Liver (tissue), 9 donors: Measurements from ENCODE around the gene DUSP1. TPM values are rescaled to one million over a fixed set of nuclear protein-coding genes. Genes with fewer than 3 reads are reported as not detected.

Experiments used
- DNase-seq: peaks from one replicate; pipeline ENCODE4 v3.0.0-alpha.2; 2017; ENCODE audit warnings: low spot score
- H3K27ac ChIP-seq, 2 donors: one replicate each; pipeline ENCODE4 v1.7.0; 2013; ENCODE audit warnings: inconsistent platforms in 2 of 2, low read length in 2 of 2, control low read depth in 1 of 2, low read depth in 1 of 2, mild to moderate bottlenecking in 1 of 2
- H3K27me3 ChIP-seq, 4 donors: one replicate each; pipeline versions ENCODE4 v1.6.1 to v1.7.0; 2013; ENCODE audit warnings: low read length in 3 of 4, inconsistent platforms in 1 of 4, mild to moderate bottlenecking in 1 of 4, moderate library complexity in 1 of 4; ENCODE audit not compliant: control insufficient read depth in 4 of 4, insufficient read depth in 4 of 4
- H3K36me3 ChIP-seq, 4 donors: one replicate each; pipeline versions ENCODE4 v1.6.1 to v1.7.0; 2013; ENCODE audit warnings: low read length in 3 of 4, mild to moderate bottlenecking in 3 of 4, low read depth in 1 of 4, moderate library complexity in 1 of 4; ENCODE audit not compliant: control insufficient read depth in 4 of 4, insufficient read depth in 3 of 4
- H3K4me1 ChIP-seq, 4 donors: one replicate each; pipeline versions ENCODE4 v1.6.1 to v1.7.0; 2013; ENCODE audit warnings: low read length in 3 of 4, mild to moderate bottlenecking in 3 of 4, moderate library complexity in 1 of 4; ENCODE audit not compliant: control insufficient read depth in 4 of 4, insufficient read depth in 4 of 4
- H3K4me3 ChIP-seq, 3 donors: one replicate each; pipeline versions ENCODE4 v1.6.1 to v1.7.0; 2013; ENCODE audit warnings: low read length in 3 of 3, control low read depth in 1 of 3, low read depth in 1 of 3, mild to moderate bottlenecking in 1 of 3
- H3K9ac ChIP-seq, 2 donors: one replicate each; pipeline ENCODE4 v1.7.0; 2013; ENCODE audit warnings: low read length in 2 of 2, mild to moderate bottlenecking in 2 of 2, moderate library complexity in 2 of 2, control low read depth in 1 of 2, low read depth in 1 of 2
- H3K9me3 ChIP-seq, 4 donors: one replicate each; pipeline versions ENCODE4 v1.6.1 to v1.7.0; 2013; ENCODE audit warnings: low read length in 3 of 4; ENCODE audit not compliant: control insufficient read depth in 4 of 4
- ATF3 ChIP-seq: IDR thresholded peaks from 2 replicates; pipeline ENCODE4 v1.6.1; 2016; ENCODE audit warnings: antibody characterized with exemption
- CTCF ChIP-seq: fragments of 150-350 bp; IDR thresholded peaks from 2 replicates; pipeline ENCODE4 v1.5.1; 2017; ENCODE audit warnings: improper control_type of control experiment, low read depth, low read length; ENCODE audit not compliant: missing input control
- EGR1 ChIP-seq, 2 donors: IDR thresholded peaks; 2 replicates each; pipeline ENCODE4 v1.6.1; 2016 to 2018; ENCODE audit warnings: antibody characterized with exemption in 2 of 2, low read depth in 2 of 2
- FOXA1 ChIP-seq: IDR thresholded peaks from 2 replicates; pipeline ENCODE4 v1.6.1; 2016; ENCODE audit warnings: antibody characterized with exemption
- FOXA2 ChIP-seq: IDR thresholded peaks from 2 replicates; pipeline ENCODE4 v1.6.1; 2016; ENCODE audit warnings: antibody characterized with exemption
- GABPA ChIP-seq, 2 donors: IDR thresholded peaks in 1 of 2; conservative IDR thresholded peaks in 1 of 2; 2 replicates each; pipeline ENCODE4 v1.6.1; 2016; ENCODE audit warnings: antibody characterized with exemption in 2 of 2, mild to moderate bottlenecking in 1 of 2, moderate library complexity in 1 of 2
- HNF4A ChIP-seq, 2 donors: conservative IDR thresholded peaks; 2 replicates each; pipeline ENCODE4 v1.6.1; 2016; ENCODE audit warnings: antibody characterized with exemption in 2 of 2, mild to moderate bottlenecking in 2 of 2
- HNF4G ChIP-seq: IDR thresholded peaks from 2 replicates; pipeline ENCODE4 v1.6.1; 2016; ENCODE audit warnings: antibody characterized with exemption
- JUND ChIP-seq, 2 donors: IDR thresholded peaks; 2 replicates each; pipeline ENCODE4 v1.6.1; 2016; ENCODE audit warnings: antibody characterized with exemption in 2 of 2
- MAX ChIP-seq: IDR thresholded peaks from 2 replicates; pipeline ENCODE4 v1.6.1; 2016; ENCODE audit warnings: antibody characterized with exemption
- NR2F2 ChIP-seq: IDR thresholded peaks from 2 replicates; pipeline ENCODE4 v1.6.1; 2016; ENCODE audit warnings: antibody characterized with exemption
- RAD21 ChIP-seq, 2 donors: IDR thresholded peaks; 2 replicates each; pipeline ENCODE4 v1.6.1; 2016; ENCODE audit warnings: antibody characterized with exemption in 2 of 2, mild to moderate bottlenecking in 2 of 2
- REST ChIP-seq: IDR thresholded peaks from 2 replicates; pipeline ENCODE4 v1.6.1; 2016; ENCODE audit warnings: antibody characterized with exemption, mild to moderate bottlenecking
- RXRA ChIP-seq, 2 donors: IDR thresholded peaks; 2 replicates each; pipeline ENCODE4 v1.6.1; 2017 to 2018; ENCODE audit warnings: antibody characterized with exemption in 2 of 2, mild to moderate bottlenecking in 1 of 2
- SP1 ChIP-seq: IDR thresholded peaks from 2 replicates; pipeline ENCODE4 v1.6.1; 2018; ENCODE audit warnings: antibody characterized with exemption, mild to moderate bottlenecking
- YY1 ChIP-seq: IDR thresholded peaks from 2 replicates; pipeline ENCODE4 v1.6.1; 2016; ENCODE audit warnings: antibody characterized with exemption, mild to moderate bottlenecking
- WGBS: extraction: QIAGEN DNeasy Blood & Tissue Kit; methylation state at CpG from one replicate; pipeline ENCODE4 v1.1.7; 2013; 5-methylcytosine and 5-hydroxymethylcytosine counted together
- polyA plus RNA-seq, 2 donors: library from polyadenylated mRNA; stranded (reverse) in 1 of 2; unstranded in 1 of 2; fragments of 200-250 nt in 1 of 2; fragments of >200 nt in 1 of 2; fragmentation: Nextera tagmentation in 1 of 2; extraction: Ambion mirVana in 1 of 2; gene quantifications; one replicate each; pipeline versions ENCODE4 v1.2.1 to v1.2.3, GENCODE V29; 2013 to 2015
- total RNA-seq, 2 donors: library from RNA; depleted of rRNA; stranded (reverse); fragments of >200 nt; gene quantifications; one replicate each; pipeline ENCODE4 v1.2.3, GENCODE V29; 2014
- donor health status: healthy.
- donor health status: healthy.
- donor health status: healthy.
- donor health status: healthy.
- donor health status: healthy.

DUSP1 gene
- total and polyA plus RNA-seq, 4 donors, result 53.2 to 237 (median 110) TPM

- Histone ChIP-seq H3K27ac (peak overlapping the region; percentile 85 to 89), H3K4me1 (peaks cover 21 to 56% (median 45%) of the 10 kb centered on the region in 4 donors), H3K9ac (peak overlapping the region in 1 of 2 donors; percentile 51), H3K4me3 (no peak overlapping the region), H3K27me3 (no peaks in the 10 kb centered on the region), H3K9me3 (no peaks in the 10 kb centered on the region), H3K36me3 (no peaks in the 10 kb centered on the region)
- DNase-seq, result no peak
- TF ChIP-seq FOXA1 (peak; percentile 73), MAX (no peak), YY1 (peak; percentile 91), RAD21 (IDR thresholded peaks at IDR 0.05) (peak in 1 of 2 donors; percentile 48), CTCF (no peak), GABPA (IDR thresholded peaks at IDR 0.05 in 1 of 2, conservative IDR thresholded peaks at IDR 0.05 in 1 of 2) (no peak), NR2F2 (peak; percentile 80), REST (no peak), HNF4G (peak; percentile 85), HNF4A (conservative IDR thresholded peaks at IDR 0.05) (peak; percentile 95 to 96), FOXA2 (peak; percentile 91), SP1 (peak; percentile 64), RXRA (IDR thresholded peaks at IDR 0.05) (peak; percentile 87 to 88), EGR1 (IDR thresholded peaks at IDR 0.05; ENCODE audit: low read depth in 2 of 2) (peak in 1 of 2 donors; percentile 61)
- 34% methylated on average over 10 of the region's 10 CpGs for WGBS
Observed at GRCh38 chr5:172725273-172725672, 45.7 kb downstream of the DUSP1 start.

GRCh38 chr5:172724242-172725183, 46.5 kb downstream of the DUSP1 start:
- Histone ChIP-seq H3K36me3 (no peaks in the 10 kb centered on the region), H3K4me1 (peaks cover 21 to 56% (median 45%) of the 10 kb centered on the region in 4 donors), H3K27me3 (no peaks in the 10 kb centered on the region), H3K9ac (peak overlapping the region in 1 of 2 donors; percentile 51), H3K4me3 (no peak overlapping the region), H3K27ac (peak overlapping the region; percentile 85 to 89), H3K9me3 (no peaks in the 10 kb centered on the region)
- DNase-seq, result no peak
- 48% methylated on average over 22 of the region's 22 CpGs for WGBS
- TF ChIP-seq RAD21 (IDR thresholded peaks at IDR 0.05) (peak; percentile 47 to 62), GABPA (IDR thresholded peaks at IDR 0.05 in 1 of 2, conservative IDR thresholded peaks at IDR 0.05 in 1 of 2) (no peak), REST (peak; percentile 56), HNF4G (peak; percentile 42), ATF3 (no peak), MAX (peak; percentile 80), EGR1 (IDR thresholded peaks at IDR 0.05; ENCODE audit: low read depth in 2 of 2) (peak in 1 of 2 donors; percentile 66), HNF4A (conservative IDR thresholded peaks at IDR 0.05) (peak; percentile 78 to 89), FOXA1 (peak; percentile 97), SP1 (peak; percentile 94), CTCF (peak; percentile 15), NR2F2 (peak; percentile 18), RXRA (IDR thresholded peaks at IDR 0.05) (peak; percentile 84 to 92), JUND (IDR thresholded peaks at IDR 0.05) (peak; percentile 67 to 86), YY1 (peak; percentile 40)
